G401 (cell line): ENCODE data around the gene MCM3. TPM values are rescaled to one million over a fixed set of nuclear protein-coding genes. Genes with fewer than 3 reads are reported as not detected.

Source experiments
- DNase-seq: peaks from one replicate; pipeline ENCODE4 v3.0.0-alpha.2; 2015; ENCODE audit warnings: low spot score
- in situ Hi-C: cut with HindIII; loops from 2 replicates; pipeline ENCODE4 v1.10.0; 2016; ENCODE audit warnings: low sequenced_read_pairs, mixed read lengths
- total RNA-seq: library from RNA; depleted of rRNA; stranded (reverse); fragments of >200 nt; shearing (Covaris generic); gene quantifications from 2 replicates; pipeline ENCODE4 v1.2.3, GENCODE V29; 2014; rRNA removed

MCM3 gene
- 326 and 392 TPM in 2 replicates for total RNA-seq

GRCh38 chr6:52284460-52285176 is at the start of gene MCM3:
Gene MCM3, minus strand, starts transcription at chr6:52284742. Its CDS starts 68 bp downstream, at chr6:52284674.
- DNase-seq: peak; percentile 100
- in situ Hi-C loops: loop anchor here (10.0 kb wide), 1 partner anchor 120 kb away; no protein-coding TSS in a partner anchor

GRCh38 chr6:52333840-52334200 is 49.3 kb upstream of the MCM3 start:
- in situ Hi-C loops: no loop called here

GRCh38 chr6:52331793-52332457 is 47.4 kb upstream of the MCM3 start:
- in situ Hi-C loops: no loop called here
- DNase-seq: no peak

More at GRCh38 chr6:52333840-52334200, 49.3 kb upstream of the MCM3 start:
- no peak for DNase-seq

- in situ Hi-C loops: no loop called here
- DNase-seq: no peak
Measured at GRCh38 chr6:52330470-52330869, 45.9 kb upstream of the MCM3 start.

GRCh38 chr6:52328729-52329128 is 44.2 kb upstream of the MCM3 start:
- in situ Hi-C loops: no loop called here
- DNase-seq: no peak

GRCh38 chr6:52328303-52328662 is 43.7 kb upstream of the MCM3 start:
- in situ Hi-C loops: no loop called here

GRCh38 chr6:52326540-52327364 is 42.2 kb upstream of the MCM3 start:
- no peak for DNase-seq
- in situ Hi-C loops: no loop called here

More at GRCh38 chr6:52328303-52328662, 43.7 kb upstream of the MCM3 start:
- no peak for DNase-seq

- in situ Hi-C loops: no loop called here
- no peak for DNase-seq
Measured at GRCh38 chr6:52325695-52326471, 41.3 kb upstream of the MCM3 start.

- in situ Hi-C loops: no loop called here
- no peak for DNase-seq
Measured at GRCh38 chr6:52324189-52324588, 39.6 kb upstream of the MCM3 start.

- in situ Hi-C loops: no loop called here
- DNase-seq: no peak
Measured at GRCh38 chr6:52317841-52318581, 33.5 kb upstream of the MCM3 start.

- no peak for DNase-seq
- in situ Hi-C loops: no loop called here
Measured at GRCh38 chr6:52317211-52317610, 32.7 kb upstream of the MCM3 start.

GRCh38 chr6:52314752-52315151 is 30.2 kb upstream of the MCM3 start:
- in situ Hi-C loops: no loop called here
- DNase-seq: no peak

- in situ Hi-C loops: no loop called here
- no peak for DNase-seq
Measured at GRCh38 chr6:52312461-52312860, 27.9 kb upstream of the MCM3 start.

- in situ Hi-C loops: no loop called here
- no peak for DNase-seq
Measured at GRCh38 chr6:52310932-52311331, 26.4 kb upstream of the MCM3 start.

- DNase-seq: no peak
- in situ Hi-C loops: no loop called here
Measured at GRCh38 chr6:52307900-52308372, 23.4 kb upstream of the MCM3 start.

GRCh38 chr6:52306972-52307870 is 22.7 kb upstream of the MCM3 start:
- DNase-seq: no peak
- in situ Hi-C loops: no loop called here

- in situ Hi-C loops: no loop called here
- no peak for DNase-seq
Measured at GRCh38 chr6:52305948-52306767, 21.6 kb upstream of the MCM3 start.
